Testis (tissue), 3 donors: ENCODE measurements around the gene ASIC2. TPM values are rescaled to one million over a fixed set of nuclear protein-coding genes. Genes with fewer than 3 reads are reported as not detected.

Experiments
- DNase-seq: peaks from one replicate; pipeline ENCODE4 v3.0.0-alpha.2; 2019
- H3K27ac ChIP-seq, 2 donors: fragments of 200-600 bp; sonication (generic); one replicate each; pipeline ENCODE4 v1.5.1; 2019
- H3K27me3 ChIP-seq: fragments of 200-600 bp; sonication (generic); one replicate; pipeline ENCODE4 v1.5.1; 2019
- H3K36me3 ChIP-seq: fragments of 200-600 bp; sonication (generic); one replicate; pipeline ENCODE4 v1.5.1; 2017; ENCODE audit warnings: low read depth; ENCODE audit errors: missing control alignments
- H3K4me1 ChIP-seq: fragments of 200-600 bp; sonication (generic); one replicate; pipeline ENCODE4 v1.5.1; 2019
- H3K4me3 ChIP-seq, 2 donors: fragments of 200-600 bp; sonication (generic); one replicate each; pipeline ENCODE4 v1.5.1; 2017 to 2019
- H3K9me3 ChIP-seq: fragments of 200-600 bp; sonication (generic); one replicate; pipeline ENCODE4 v1.5.1; 2017
- CTCF ChIP-seq, 3 experiments: fragments of 450-650 bp in 2 of 3; fragments of 200-600 bp in 1 of 3; sonication (generic) in 1 of 3; IDR thresholded peaks; one replicate each; pipeline ENCODE4 v1.5.1; 2016 to 2019; ENCODE audit warnings: antibody characterized with exemption in 3 of 3, mild to moderate bottlenecking in 2 of 3, moderate library complexity in 1 of 3
- POLR2A ChIP-seq: fragments of 450-650 bp; IDR thresholded peaks from one replicate; pipeline ENCODE4 v1.6.1; 2017; ENCODE audit warnings: antibody characterized with exemption, mild to moderate bottlenecking, moderate library complexity
- WGBS, 2 donors: methylation state at CpG; one replicate each; pipeline ENCODE4 v1.1.5; 2018; 5-methylcytosine and 5-hydroxymethylcytosine counted together
- intact Hi-C: fragments of 100-400 bp; cut with DNase I; formaldehyde crosslinking; loops from one replicate; pipeline ENCODE4 v1.15.1; 2023; ENCODE audit warnings: low total_unique reads
- polyA plus RNA-seq: library from polyadenylated mRNA; stranded (reverse); fragments of 350-450 nt; fragmentation: Illumina TruSeq; extraction: RNeasy Lipid Tissue Mini Kit (QIAGEN cat#74804); gene quantifications from one replicate; pipeline ENCODE4 v1.2.3, GENCODE V29; 2014; ENCODE audit warnings: low read depth, low replicate concordance; ENCODE audit not compliant: insufficient read depth
- total RNA-seq, 2 donors: library from RNA; depleted of rRNA; stranded (reverse); fragments of >200 nt; gene quantifications; one replicate each; pipeline ENCODE4 v1.2.3, GENCODE V29; 2016

Gene ASIC2
- total and polyA plus RNA-seq, 3 donors from 2014 or later: 0.73 to 1.0 (median 0.81) TPM

GRCh38 chr17:33109336-33110072 is 183.6 kb downstream of the ASIC2 start:
- DNase-seq: no peak
- H3K36me3 ChIP-seq: no peaks in the 10 kb centered on the region
- H3K4me1 ChIP-seq: no peaks in the 10 kb centered on the region
- WGBS, 2 donors: 81 to 89% methylated on average over 5 of the region's 5 CpGs
- no peak overlapping the region for H3K4me3 ChIP-seq
- intact Hi-C loops: no loop called here
- H3K27ac ChIP-seq: no peak overlapping the region
- no peak for TF ChIP-seq POLR2A
- TF ChIP-seq CTCF (IDR thresholded peaks at IDR 0.05): no peak
- no peaks in the 10 kb centered on the region for H3K9me3 ChIP-seq
- no peaks in the 10 kb centered on the region for H3K27me3 ChIP-seq

- no peaks in the 10 kb centered on the region for H3K27me3 ChIP-seq
- WGBS, 2 donors: 43 to 58% methylated on average over 6 of the region's 6 CpGs
- intact Hi-C loops: no loop called here
- no peak for TF ChIP-seq POLR2A
- TF ChIP-seq CTCF (IDR thresholded peaks at IDR 0.05): no peak
- no peak overlapping the region for H3K4me3 ChIP-seq
- no peak for DNase-seq
- no peaks in the 10 kb centered on the region for H3K4me1 ChIP-seq
- no peaks in the 10 kb centered on the region for H3K9me3 ChIP-seq
- no peak overlapping the region for H3K27ac ChIP-seq
- H3K36me3 ChIP-seq: no peaks in the 10 kb centered on the region
Observed at GRCh38 chr17:33106525-33107165, 186.4 kb downstream of the ASIC2 start.

- Histone ChIP-seq H3K4me1 (no peaks in the 10 kb centered on the region), H3K4me3 (no peak overlapping the region), H3K27ac (no peak overlapping the region), H3K36me3 (no peaks in the 10 kb centered on the region), H3K27me3 (no peaks in the 10 kb centered on the region), H3K9me3 (no peaks in the 10 kb centered on the region)
- intact Hi-C loops: no loop called here
- WGBS, 2 donors: 70 to 81% methylated on average over 3 of the region's 3 CpGs
- DNase-seq: no peak
- TF ChIP-seq CTCF (IDR thresholded peaks at IDR 0.05): no peak
- TF ChIP-seq POLR2A: no peak
Observed at GRCh38 chr17:33105911-33106310, 187.2 kb downstream of the ASIC2 start.

- DNase-seq: no peak
- intact Hi-C loops: no loop called here
- 73 to 85% methylated on average over 2 of the region's 2 CpGs for WGBS, 2 donors
- Histone ChIP-seq H3K4me1 (no peaks in the 10 kb centered on the region), H3K9me3 (no peaks in the 10 kb centered on the region), H3K36me3 (no peaks in the 10 kb centered on the region), H3K4me3 (no peak overlapping the region), H3K27ac (no peak overlapping the region), H3K27me3 (no peaks in the 10 kb centered on the region)
- TF ChIP-seq CTCF (IDR thresholded peaks at IDR 0.05): no peak
- TF ChIP-seq POLR2A: no peak
Observed at GRCh38 chr17:33099906-33100305, 193.2 kb downstream of the ASIC2 start.
